ENCODE data around the gene GFRA1. TPM values are rescaled to one million over a fixed set of nuclear protein-coding genes. Genes with fewer than 3 reads are reported as not detected.

GFRA1 gene
- total RNA-seq, 4 donors from 2014 or later: 57.9 to 104 (median 61.6) TPM

DNA sequence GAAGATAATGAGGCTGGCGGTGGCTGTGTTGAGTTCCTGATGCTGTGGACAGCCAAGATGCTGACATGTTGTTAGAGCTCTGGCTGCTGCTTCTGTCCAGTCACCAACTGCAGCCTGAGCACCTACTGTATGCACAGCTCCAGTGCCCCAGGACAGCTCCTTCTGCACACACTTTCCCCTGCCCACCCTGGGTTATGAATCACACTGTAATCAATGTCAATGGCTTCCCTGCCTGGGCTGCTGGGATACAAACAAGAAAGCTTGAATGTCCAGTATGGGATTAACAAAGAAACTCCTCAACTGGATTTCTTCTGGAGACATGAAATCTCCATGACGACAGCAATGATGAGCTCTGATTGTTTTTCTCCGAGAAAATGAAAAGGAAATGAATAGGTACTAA lies 172.0 kb downstream of the GFRA1 start:
- Histone ChIP-seq H3K27me3 (no peaks in the 10 kb centered on the region), H3K4me3 (no peak overlapping the region), H3K4me1 (peaks cover 0 to 18% (median 0%) of the 10 kb centered on the region in 4 donors), H3K27ac (no peak overlapping the region), H3K9me3 (no peaks in the 10 kb centered on the region), H3K36me3 (no peaks in the 10 kb centered on the region)
- TF ChIP-seq EP300 (IDR thresholded peaks at IDR 0.05): no peak
- TF ChIP-seq POLR2A (IDR thresholded peaks at IDR 0.05): no peak
- TF ChIP-seq, protein P1, sequence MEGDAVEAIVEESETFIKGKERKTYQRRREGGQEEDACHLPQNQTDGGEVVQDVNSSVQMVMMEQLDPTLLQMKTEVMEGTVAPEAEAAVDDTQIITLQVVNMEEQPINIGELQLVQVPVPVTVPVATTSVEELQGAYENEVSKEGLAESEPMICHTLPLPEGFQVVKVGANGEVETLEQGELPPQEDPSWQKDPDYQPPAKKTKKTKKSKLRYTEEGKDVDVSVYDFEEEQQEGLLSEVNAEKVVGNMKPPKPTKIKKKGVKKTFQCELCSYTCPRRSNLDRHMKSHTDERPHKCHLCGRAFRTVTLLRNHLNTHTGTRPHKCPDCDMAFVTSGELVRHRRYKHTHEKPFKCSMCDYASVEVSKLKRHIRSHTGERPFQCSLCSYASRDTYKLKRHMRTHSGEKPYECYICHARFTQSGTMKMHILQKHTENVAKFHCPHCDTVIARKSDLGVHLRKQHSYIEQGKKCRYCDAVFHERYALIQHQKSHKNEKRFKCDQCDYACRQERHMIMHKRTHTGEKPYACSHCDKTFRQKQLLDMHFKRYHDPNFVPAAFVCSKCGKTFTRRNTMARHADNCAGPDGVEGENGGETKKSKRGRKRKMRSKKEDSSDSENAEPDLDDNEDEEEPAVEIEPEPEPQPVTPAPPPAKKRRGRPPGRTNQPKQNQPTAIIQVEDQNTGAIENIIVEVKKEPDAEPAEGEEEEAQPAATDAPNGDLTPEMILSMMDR (IDR thresholded peaks at IDR 0.05): no peak
- no peak for DNase-seq (ENCODE audit: low spot score in 2 of 2)
- 70 to 83% methylated on average over 3 of the region's 3 CpGs for WGBS, 2 donors

DNA sequence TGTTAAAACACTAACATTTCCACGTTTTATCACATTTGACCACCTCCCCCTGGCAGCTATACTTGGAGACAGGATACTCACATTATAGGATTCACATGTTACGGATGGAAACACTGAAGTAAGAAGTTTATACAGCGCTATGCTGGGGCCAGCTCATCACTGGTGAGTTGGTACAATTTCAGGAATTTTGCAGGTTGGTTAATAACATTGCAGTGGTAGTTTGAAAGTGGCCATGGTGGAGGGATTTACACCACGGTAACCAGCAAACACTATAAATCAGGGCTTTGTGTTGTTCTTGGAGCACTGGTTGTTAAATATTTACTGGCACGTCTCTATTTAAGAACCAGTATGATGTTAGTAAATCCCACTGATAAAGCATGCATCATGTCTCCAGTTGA lies 174.0 kb downstream of the GFRA1 start:
- Histone ChIP-seq H3K4me3 (no peak overlapping the region), H3K9me3 (no peaks in the 10 kb centered on the region), H3K36me3 (no peaks in the 10 kb centered on the region), H3K27me3 (no peaks in the 10 kb centered on the region), H3K4me1 (peaks cover 0 to 18% (median 0%) of the 10 kb centered on the region in 4 donors), H3K27ac (no peak overlapping the region)
- DNase-seq (ENCODE audit: low spot score in 2 of 2): no peak
- WGBS, 2 donors: 53 to 61% methylated on average over 5 of the region's 5 CpGs
- TF ChIP-seq POLR2A (IDR thresholded peaks at IDR 0.05): no peak
- TF ChIP-seq EP300 (IDR thresholded peaks at IDR 0.05): no peak
- TF ChIP-seq, protein P1 (IDR thresholded peaks at IDR 0.05): no peak

DNA sequence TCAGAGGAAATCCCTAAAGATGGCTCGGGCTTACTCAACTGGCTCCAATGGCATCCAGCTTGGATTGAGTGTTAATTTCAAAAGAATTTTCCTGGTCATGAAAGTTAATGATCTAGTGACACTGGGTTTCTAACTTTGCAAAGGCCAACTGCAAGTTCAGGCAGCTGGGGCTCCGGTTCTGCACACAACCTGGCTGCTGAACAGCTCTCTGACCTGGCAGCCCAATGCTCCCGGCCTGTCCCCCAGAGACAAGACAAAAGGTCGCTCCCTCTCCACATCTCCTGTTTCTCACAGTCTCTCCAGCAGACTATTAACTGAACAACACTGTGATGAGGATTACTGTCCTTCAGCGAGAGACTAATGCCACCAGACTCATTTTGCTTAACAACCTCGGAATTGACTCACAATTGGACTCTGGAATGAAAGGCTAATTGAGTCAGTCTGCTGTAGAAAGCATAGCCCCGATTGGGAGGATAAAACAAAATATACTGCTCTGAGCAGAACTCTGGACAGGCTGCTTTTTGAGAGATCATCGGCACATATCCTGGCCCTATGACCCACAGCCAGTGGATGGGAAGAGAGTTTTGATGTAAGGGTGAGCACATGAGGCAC lies 174.5 kb downstream of the GFRA1 start:
- peaks cover 0 to 18% (median 0%) of the 10 kb centered on the region in 4 donors for H3K4me1 ChIP-seq
- 35 to 49% methylated on average over 8 of the region's 8 CpGs for WGBS, 2 donors
- no peak for DNase-seq (ENCODE audit: low spot score in 2 of 2)
- H3K27me3 ChIP-seq: no peaks in the 10 kb centered on the region
- no peak overlapping the region for H3K4me3 ChIP-seq
- no peaks in the 10 kb centered on the region for H3K9me3 ChIP-seq
- H3K36me3 ChIP-seq: no peaks in the 10 kb centered on the region
- TF ChIP-seq EP300 (IDR thresholded peaks at IDR 0.05): no peak
- TF ChIP-seq, protein P1 (IDR thresholded peaks at IDR 0.05): no peak
- no peak for TF ChIP-seq POLR2A (IDR thresholded peaks at IDR 0.05)
- no peak overlapping the region for H3K27ac ChIP-seq

DNA sequence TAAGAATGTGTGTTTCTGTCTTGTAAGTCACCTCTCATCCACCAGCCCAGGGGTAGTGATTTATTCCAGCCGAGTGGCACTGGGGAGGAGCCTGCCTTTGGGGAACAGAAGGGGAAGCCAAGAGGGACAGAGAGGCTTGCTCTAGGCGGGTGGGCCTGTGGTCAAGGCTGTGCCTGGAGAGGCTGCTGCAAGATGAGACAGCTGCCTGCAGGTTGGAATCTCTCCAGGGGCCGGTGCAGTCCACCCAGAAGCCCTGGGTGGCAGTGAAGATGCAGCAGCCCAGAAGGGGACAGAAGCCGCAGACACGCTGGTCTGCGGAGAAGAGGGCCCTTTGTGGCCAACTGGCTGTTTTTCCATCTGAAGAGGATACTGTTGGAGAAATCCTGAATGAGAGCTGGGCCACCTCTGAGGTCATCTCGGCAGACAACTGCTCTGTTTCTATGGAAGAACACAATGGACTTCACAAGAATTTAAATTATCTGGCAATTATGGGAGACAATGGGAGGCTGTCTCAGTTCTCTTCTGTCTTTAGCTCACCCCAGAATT lies 175.7 kb downstream of the GFRA1 start:
- H3K9me3 ChIP-seq: no peaks in the 10 kb centered on the region
- whole genome bisulfite sequencing, 2 donors: 55 to 59% methylated on average over 7 of the region's 7 CpGs
- DNase-seq (ENCODE audit: low spot score in 2 of 2): no peak
- no peak overlapping the region for H3K4me3 ChIP-seq
- H3K27ac ChIP-seq: no peak overlapping the region
- H3K36me3 ChIP-seq: no peaks in the 10 kb centered on the region
- H3K4me1 ChIP-seq: peaks cover 0 to 18% (median 0%) of the 10 kb centered on the region in 4 donors
- no peaks in the 10 kb centered on the region for H3K27me3 ChIP-seq
- TF ChIP-seq EP300 (IDR thresholded peaks at IDR 0.05) (no peak), POLR2A (IDR thresholded peaks at IDR 0.05) (no peak)
- TF ChIP-seq, protein P1 (IDR thresholded peaks at IDR 0.05): no peak

DNA sequence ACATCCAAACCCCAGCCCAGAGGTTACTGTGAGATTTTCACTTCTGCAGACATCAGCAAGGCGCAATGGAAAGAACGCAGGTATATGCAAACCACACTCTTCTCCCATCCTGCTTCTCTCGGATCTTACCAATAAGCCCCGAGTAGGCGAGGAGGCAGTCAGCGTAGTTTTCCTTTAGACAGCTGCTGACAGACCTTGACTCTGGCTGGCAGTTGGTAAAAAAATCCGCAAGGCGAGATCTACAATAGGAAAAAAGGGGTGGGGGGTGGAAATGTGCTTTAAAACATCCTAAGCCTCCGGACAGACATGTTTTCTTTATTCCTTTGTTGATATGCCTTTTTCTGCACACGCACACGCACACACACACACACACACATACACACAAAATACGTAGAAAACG lies 176.5 kb downstream of the GFRA1 start:
- H3K27me3 ChIP-seq: no peaks in the 10 kb centered on the region
- TF ChIP-seq POLR2A (IDR thresholded peaks at IDR 0.05) (no peak), EP300 (IDR thresholded peaks at IDR 0.05) (no peak)
- TF ChIP-seq, protein P1 (IDR thresholded peaks at IDR 0.05): no peak
- no peaks in the 10 kb centered on the region for H3K36me3 ChIP-seq
- H3K27ac ChIP-seq: no peak overlapping the region
- WGBS, 2 donors: 79 to 80% methylated on average over 13 of the region's 13 CpGs
- H3K4me3 ChIP-seq: no peak overlapping the region
- DNase-seq (ENCODE audit: low spot score in 2 of 2): no peak
- no peaks in the 10 kb centered on the region for H3K9me3 ChIP-seq
- H3K4me1 ChIP-seq: peaks cover 0 to 18% (median 0%) of the 10 kb centered on the region in 4 donors
